ENCODE results near the gene NPPC. TPM values are rescaled to one million over a fixed set of nuclear protein-coding genes. Genes with fewer than 3 reads are reported as not detected.

NPPC gene
- total RNA-seq, 1 experiment from 2014 or later = 0.98 TPM

DNA sequence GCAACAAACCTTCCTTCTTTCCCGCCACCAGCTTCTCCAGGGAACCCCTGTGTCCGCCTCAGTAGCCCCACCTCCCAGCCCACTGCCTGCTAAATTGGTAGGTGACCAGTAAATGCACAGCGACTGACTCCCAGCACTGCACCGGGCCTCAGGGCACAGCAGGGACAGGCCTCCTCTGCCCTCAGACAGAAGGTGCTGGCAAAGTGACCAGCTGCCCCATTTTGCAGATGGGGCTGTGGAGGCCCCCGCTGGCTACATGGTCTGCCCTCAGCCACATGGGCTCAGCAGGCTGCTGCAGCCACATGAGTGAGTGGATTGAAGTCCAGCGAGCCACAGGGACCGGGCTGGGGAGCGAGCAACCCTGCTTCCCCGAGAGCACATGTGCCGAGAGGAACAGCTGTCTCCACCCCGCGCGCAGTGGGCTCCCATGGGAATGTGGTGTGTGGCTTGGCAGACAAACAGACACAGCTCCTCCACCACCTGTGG lies 7.8 kb upstream of the NPPC start:
- ATAC-seq (no peak), DNase-seq (ENCODE audit: low spot score) (no peak)
- CTCF ChIA-PET = interaction anchor here (0.8 to 2.0 kb wide), 5 partner anchors 8 to 33 kb away, joined by 3 to 27 read pairs (median 4); partner anchors contain the start of gene NPPC
- no peaks in the 10 kb centered on the region for H3K36me3 Mint-ChIP-seq
- H3K4me3 Mint-ChIP-seq = no peak overlapping the region
- H3K27me3 Mint-ChIP-seq (ENCODE audit: low read depth) = peaks cover 9% of the 10 kb centered on the region
- POLR2A ChIA-PET = no interaction called here
- H3K27ac Mint-ChIP-seq = no peak overlapping the region
- TF ChIP-seq GTF2I (CRISPR knock-in tag; conservative IDR thresholded peaks at IDR 0.05) (no peak), RORB (CRISPR knock-in tag; IDR thresholded peaks at IDR 0.05) (no peak), ZNF121 (CRISPR knock-in tag; IDR thresholded peaks at IDR 0.05) (no peak), NR3C1 (CRISPR knock-in tag; conservative IDR thresholded peaks at IDR 0.05; ENCODE audit: low read depth) (no peak), TEAD1 (CRISPR knock-in tag; IDR thresholded peaks at IDR 0.05) (no peak), MXD4 (CRISPR knock-in tag; IDR thresholded peaks at IDR 0.05; ENCODE audit: borderline replicate concordance) (no peak), ZNF396 (CRISPR knock-in tag; IDR thresholded peaks at IDR 0.05; ENCODE audit: borderline replicate concordance) (no peak)
- TF ChIP-seq, protein P1, sequence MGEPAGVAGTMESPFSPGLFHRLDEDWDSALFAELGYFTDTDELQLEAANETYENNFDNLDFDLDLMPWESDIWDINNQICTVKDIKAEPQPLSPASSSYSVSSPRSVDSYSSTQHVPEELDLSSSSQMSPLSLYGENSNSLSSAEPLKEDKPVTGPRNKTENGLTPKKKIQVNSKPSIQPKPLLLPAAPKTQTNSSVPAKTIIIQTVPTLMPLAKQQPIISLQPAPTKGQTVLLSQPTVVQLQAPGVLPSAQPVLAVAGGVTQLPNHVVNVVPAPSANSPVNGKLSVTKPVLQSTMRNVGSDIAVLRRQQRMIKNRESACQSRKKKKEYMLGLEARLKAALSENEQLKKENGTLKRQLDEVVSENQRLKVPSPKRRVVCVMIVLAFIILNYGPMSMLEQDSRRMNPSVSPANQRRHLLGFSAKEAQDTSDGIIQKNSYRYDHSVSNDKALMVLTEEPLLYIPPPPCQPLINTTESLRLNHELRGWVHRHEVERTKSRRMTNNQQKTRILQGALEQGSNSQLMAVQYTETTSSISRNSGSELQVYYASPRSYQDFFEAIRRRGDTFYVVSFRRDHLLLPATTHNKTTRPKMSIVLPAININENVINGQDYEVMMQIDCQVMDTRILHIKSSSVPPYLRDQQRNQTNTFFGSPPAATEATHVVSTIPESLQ (CRISPR knock-in tag; IDR thresholded peaks at IDR 0.05) = no peak
- H3K4me1 Mint-ChIP-seq = no peaks in the 10 kb centered on the region
- H3K9me3 Mint-ChIP-seq = no peaks in the 10 kb centered on the region

DNA sequence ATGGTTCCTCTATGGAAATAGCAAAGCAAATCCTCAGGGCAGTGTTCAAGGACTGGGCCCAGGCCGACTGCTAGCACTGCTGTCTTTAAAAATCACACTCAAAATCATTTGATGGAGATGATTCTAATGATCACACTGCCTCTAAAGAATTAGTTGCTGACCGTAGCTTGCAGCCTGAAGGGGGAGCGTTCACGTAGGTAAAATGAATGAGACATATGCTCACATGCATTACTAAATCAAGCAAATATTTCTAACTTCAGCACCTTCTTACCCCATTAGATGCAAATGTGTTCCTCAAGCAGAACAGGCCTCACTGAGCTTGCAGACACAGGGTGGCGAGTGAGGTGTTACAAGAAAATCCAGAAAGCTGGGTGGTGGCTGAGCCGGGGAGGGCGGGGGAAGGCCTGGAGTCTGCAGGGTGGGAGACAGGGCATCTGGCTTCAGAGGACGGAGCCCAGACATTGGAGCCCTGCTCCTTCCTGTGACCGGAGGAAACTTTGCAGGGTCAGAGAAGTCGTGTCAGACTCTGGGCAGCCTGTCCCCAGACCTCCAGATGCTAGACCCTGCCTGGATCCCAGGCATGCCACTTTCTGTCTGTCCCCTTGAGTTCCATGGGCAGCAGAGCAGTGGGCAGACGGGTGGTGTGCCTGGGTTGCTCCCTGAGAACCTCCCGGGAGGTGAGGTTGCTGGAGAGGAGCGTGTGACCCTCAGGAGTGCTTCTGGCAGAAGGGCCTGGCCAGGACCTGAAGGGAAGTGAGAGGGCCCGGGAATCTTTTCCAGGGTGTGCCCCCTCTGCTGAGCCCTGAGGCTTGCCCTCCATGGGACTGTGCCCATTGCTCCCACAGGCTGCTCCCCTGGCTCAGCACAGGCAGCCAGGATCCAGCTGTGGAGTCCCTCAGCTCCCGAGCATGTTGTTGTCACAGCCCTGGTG lies 7.1 kb upstream of the NPPC start:
- ATAC-seq = no peak
- Mint-ChIP-seq H3K4me3 (no peak overlapping the region), H3K4me1 (no peaks in the 10 kb centered on the region), H3K9me3 (no peaks in the 10 kb centered on the region), H3K27me3 (ENCODE audit: low read depth) (peaks cover 16% of the 10 kb centered on the region), H3K27ac (no peak overlapping the region), H3K36me3 (no peaks in the 10 kb centered on the region)
- ChIA-PET POLR2A (no interaction called here), CTCF (interaction anchor here (0.8 to 1.4 kb wide), 4 partner anchors 8 to 32 kb away, joined by 3 to 4 read pairs (median 3); no protein-coding TSS in a partner anchor)
- TF ChIP-seq, protein P2, sequence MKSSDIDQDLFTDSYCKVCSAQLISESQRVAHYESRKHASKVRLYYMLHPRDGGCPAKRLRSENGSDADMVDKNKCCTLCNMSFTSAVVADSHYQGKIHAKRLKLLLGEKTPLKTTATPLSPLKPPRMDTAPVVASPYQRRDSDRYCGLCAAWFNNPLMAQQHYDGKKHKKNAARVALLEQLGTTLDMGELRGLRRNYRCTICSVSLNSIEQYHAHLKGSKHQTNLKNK (CRISPR knock-in tag; IDR thresholded peaks at IDR 0.05) = no peak
- TF ChIP-seq, protein P3, sequence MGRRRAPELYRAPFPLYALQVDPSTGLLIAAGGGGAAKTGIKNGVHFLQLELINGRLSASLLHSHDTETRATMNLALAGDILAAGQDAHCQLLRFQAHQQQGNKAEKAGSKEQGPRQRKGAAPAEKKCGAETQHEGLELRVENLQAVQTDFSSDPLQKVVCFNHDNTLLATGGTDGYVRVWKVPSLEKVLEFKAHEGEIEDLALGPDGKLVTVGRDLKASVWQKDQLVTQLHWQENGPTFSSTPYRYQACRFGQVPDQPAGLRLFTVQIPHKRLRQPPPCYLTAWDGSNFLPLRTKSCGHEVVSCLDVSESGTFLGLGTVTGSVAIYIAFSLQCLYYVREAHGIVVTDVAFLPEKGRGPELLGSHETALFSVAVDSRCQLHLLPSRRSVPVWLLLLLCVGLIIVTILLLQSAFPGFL (CRISPR knock-in tag; IDR thresholded peaks at IDR 0.05; ENCODE audit: borderline replicate concordance) = no peak
- no peak for TF ChIP-seq ZNF423 (CRISPR knock-in tag; IDR thresholded peaks at IDR 0.05)
- no peak for TF ChIP-seq NR3C1 (CRISPR knock-in tag; conservative IDR thresholded peaks at IDR 0.05; ENCODE audit: low read depth)
- TF ChIP-seq ZNF671 (CRISPR knock-in tag; IDR thresholded peaks at IDR 0.05) = no peak
- no peak for TF ChIP-seq ZNF232 (CRISPR knock-in tag; IDR thresholded peaks at IDR 0.05)
- TF ChIP-seq, protein P4, sequence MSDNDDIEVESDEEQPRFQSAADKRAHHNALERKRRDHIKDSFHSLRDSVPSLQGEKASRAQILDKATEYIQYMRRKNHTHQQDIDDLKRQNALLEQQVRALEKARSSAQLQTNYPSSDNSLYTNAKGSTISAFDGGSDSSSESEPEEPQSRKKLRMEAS (CRISPR knock-in tag; IDR thresholded peaks at IDR 0.05) = no peak
- DNase-seq (ENCODE audit: low spot score) = no peak

DNA sequence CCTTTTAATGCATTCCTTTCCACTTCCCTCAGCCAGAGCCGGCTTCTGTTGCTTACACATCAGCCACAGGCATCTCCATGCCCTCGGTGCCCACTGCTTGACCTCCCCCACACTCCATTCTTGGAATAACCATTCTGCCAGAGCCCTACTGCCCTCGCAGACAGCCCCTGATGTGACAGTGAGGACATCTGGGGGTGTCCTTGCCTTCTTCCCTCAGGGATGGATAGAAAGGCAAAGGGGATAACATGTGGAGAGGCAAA lies 6.4 kb upstream of the NPPC start:
- no peaks in the 10 kb centered on the region for H3K4me1 Mint-ChIP-seq
- H3K27me3 Mint-ChIP-seq (ENCODE audit: low read depth) = peaks cover 22% of the 10 kb centered on the region
- ChIA-PET CTCF (interaction anchor here (1.0 to 1.4 kb wide), 2 partner anchors 11 to 32 kb away, joined by 3 read pairs; no protein-coding TSS in a partner anchor), POLR2A (no interaction called here)
- H3K9me3 Mint-ChIP-seq = no peaks in the 10 kb centered on the region
- H3K36me3 Mint-ChIP-seq = no peaks in the 10 kb centered on the region
- DNase-seq (ENCODE audit: low spot score) (no peak), ATAC-seq (no peak)
- no peak overlapping the region for H3K4me3 Mint-ChIP-seq
- no peak overlapping the region for H3K27ac Mint-ChIP-seq
- TF ChIP-seq, protein P5, sequence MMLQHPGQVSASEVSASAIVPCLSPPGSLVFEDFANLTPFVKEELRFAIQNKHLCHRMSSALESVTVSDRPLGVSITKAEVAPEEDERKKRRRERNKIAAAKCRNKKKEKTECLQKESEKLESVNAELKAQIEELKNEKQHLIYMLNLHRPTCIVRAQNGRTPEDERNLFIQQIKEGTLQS (CRISPR knock-in tag; conservative IDR thresholded peaks at IDR 0.05) = no peak
- TF ChIP-seq, protein P6, sequence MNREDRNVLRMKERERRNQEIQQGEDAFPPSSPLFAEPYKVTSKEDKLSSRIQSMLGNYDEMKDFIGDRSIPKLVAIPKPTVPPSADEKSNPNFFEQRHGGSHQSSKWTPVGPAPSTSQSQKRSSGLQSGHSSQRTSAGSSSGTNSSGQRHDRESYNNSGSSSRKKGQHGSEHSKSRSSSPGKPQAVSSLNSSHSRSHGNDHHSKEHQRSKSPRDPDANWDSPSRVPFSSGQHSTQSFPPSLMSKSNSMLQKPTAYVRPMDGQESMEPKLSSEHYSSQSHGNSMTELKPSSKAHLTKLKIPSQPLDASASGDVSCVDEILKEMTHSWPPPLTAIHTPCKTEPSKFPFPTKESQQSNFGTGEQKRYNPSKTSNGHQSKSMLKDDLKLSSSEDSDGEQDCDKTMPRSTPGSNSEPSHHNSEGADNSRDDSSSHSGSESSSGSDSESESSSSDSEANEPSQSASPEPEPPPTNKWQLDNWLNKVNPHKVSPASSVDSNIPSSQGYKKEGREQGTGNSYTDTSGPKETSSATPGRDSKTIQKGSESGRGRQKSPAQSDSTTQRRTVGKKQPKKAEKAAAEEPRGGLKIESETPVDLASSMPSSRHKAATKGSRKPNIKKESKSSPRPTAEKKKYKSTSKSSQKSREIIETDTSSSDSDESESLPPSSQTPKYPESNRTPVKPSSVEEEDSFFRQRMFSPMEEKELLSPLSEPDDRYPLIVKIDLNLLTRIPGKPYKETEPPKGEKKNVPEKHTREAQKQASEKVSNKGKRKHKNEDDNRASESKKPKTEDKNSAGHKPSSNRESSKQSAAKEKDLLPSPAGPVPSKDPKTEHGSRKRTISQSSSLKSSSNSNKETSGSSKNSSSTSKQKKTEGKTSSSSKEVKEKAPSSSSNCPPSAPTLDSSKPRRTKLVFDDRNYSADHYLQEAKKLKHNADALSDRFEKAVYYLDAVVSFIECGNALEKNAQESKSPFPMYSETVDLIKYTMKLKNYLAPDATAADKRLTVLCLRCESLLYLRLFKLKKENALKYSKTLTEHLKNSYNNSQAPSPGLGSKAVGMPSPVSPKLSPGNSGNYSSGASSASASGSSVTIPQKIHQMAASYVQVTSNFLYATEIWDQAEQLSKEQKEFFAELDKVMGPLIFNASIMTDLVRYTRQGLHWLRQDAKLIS (CRISPR knock-in tag; IDR thresholded peaks at IDR 0.05; ENCODE audit: borderline replicate concordance) = no peak
- TF ChIP-seq FOXK1 (CRISPR knock-in tag; IDR thresholded peaks at IDR 0.05) (no peak), GABPB1 (CRISPR knock-in tag; IDR thresholded peaks at IDR 0.05) (no peak), OVOL2 (CRISPR knock-in tag; IDR thresholded peaks at IDR 0.05; ENCODE audit: borderline replicate concordance) (no peak), RORB (CRISPR knock-in tag; IDR thresholded peaks at IDR 0.05) (no peak)
- TF ChIP-seq, protein P7, sequence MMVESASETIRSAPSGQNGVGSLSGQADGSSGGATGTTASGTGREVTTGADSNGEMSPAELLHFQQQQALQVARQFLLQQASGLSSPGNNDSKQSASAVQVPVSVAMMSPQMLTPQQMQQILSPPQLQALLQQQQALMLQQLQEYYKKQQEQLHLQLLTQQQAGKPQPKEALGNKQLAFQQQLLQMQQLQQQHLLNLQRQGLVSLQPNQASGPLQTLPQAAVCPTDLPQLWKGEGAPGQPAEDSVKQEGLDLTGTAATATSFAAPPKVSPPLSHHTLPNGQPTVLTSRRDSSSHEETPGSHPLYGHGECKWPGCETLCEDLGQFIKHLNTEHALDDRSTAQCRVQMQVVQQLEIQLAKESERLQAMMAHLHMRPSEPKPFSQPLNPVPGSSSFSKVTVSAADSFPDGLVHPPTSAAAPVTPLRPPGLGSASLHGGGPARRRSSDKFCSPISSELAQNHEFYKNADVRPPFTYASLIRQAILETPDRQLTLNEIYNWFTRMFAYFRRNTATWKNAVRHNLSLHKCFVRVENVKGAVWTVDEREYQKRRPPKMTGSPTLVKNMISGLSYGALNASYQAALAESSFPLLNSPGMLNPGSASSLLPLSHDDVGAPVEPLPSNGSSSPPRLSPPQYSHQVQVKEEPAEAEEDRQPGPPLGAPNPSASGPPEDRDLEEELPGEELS (CRISPR knock-in tag; IDR thresholded peaks at IDR 0.05) = no peak
